Small intestine (tissue), 7 donors: Measurements from ENCODE around the gene C2orf92. TPM values are rescaled to one million over a fixed set of nuclear protein-coding genes. Genes with fewer than 3 reads are reported as not detected.

ENCODE experiments used
- DNase-seq, 2 donors: peaks; one replicate each; pipeline versions ENCODE4 v3.0.0 to v3.0.0-alpha.2; 2013
- FAIRE-seq: peaks from 2 replicates; lab custom pipeline; 2012; peaks lifted over from hg19 to GRCh38; lab: Jason Lieb, UNC
- H3K27ac ChIP-seq, 3 donors: one replicate each; pipeline ENCODE4 v1.5.1; 2013; ENCODE audit warnings: low read length in 2 of 3, mild to moderate bottlenecking in 2 of 3, control low read depth in 1 of 3, inconsistent platforms in 1 of 3, low read depth in 1 of 3, moderate library complexity in 1 of 3
- H3K27me3 ChIP-seq, 3 donors: one replicate each; pipeline ENCODE4 v1.6.1; 2013; ENCODE audit warnings: low read length in 3 of 3, inconsistent platforms in 1 of 3; ENCODE audit not compliant: control insufficient read depth in 3 of 3, insufficient read depth in 3 of 3
- H3K36me3 ChIP-seq, 3 donors: one replicate each; pipeline ENCODE4 v1.6.1; 2013; ENCODE audit warnings: low read length in 3 of 3, inconsistent platforms in 1 of 3, low read depth in 1 of 3, mild to moderate bottlenecking in 1 of 3, moderate library complexity in 1 of 3; ENCODE audit not compliant: control insufficient read depth in 3 of 3, insufficient read depth in 2 of 3
- H3K4me1 ChIP-seq, 3 donors: one replicate each; pipeline ENCODE4 v1.6.1; 2013; ENCODE audit warnings: low read length in 2 of 3, inconsistent platforms in 1 of 3, low read depth in 1 of 3, mild to moderate bottlenecking in 1 of 3, moderate library complexity in 1 of 3; ENCODE audit not compliant: control insufficient read depth in 3 of 3, insufficient read depth in 2 of 3
- H3K4me3 ChIP-seq, 3 donors: one replicate each; pipeline ENCODE4 v1.5.1; 2013; ENCODE audit warnings: low read length in 3 of 3, control low read depth in 1 of 3, inconsistent platforms in 1 of 3, low read depth in 1 of 3, mild to moderate bottlenecking in 1 of 3, moderate library complexity in 1 of 3
- H3K9me3 ChIP-seq, 2 donors: one replicate each; pipeline ENCODE4 v1.6.1; 2013; ENCODE audit warnings: low read depth in 1 of 2, low read length in 1 of 2; ENCODE audit not compliant: control insufficient read depth in 2 of 2, insufficient read depth in 1 of 2
- WGBS, 3 donors: extraction: QIAGEN DNeasy Blood & Tissue Kit; methylation state at CpG; one replicate each; pipeline ENCODE4 v1.1.7; 2013; 5-methylcytosine and 5-hydroxymethylcytosine counted together
- polyA plus RNA-seq, 4 donors: library from polyadenylated mRNA; stranded (reverse) in 3 of 4; unstranded in 1 of 4; fragments of 200-250 nt in 3 of 4; fragments of 120-200 nt in 1 of 4; gene quantifications; one replicate each; pipeline versions ENCODE4 v1.2.1 to v1.2.3, GENCODE V29; 2013
- donor health status: healthy with polysubstance abuse.
- donor health status: control.
- donor health status: control.
- donor health status: Bipolar disorder and iron deficiency.
- donor health status: healthy.

Gene C2orf92
- polyA plus RNA-seq, 4 donors = 1.4 to 16.7 (median 11.1) TPM

GRCh38 chr2:97645695-97646629, 23.6 kb upstream of the C2orf92 start, which contains the start of gene COX5B:
Gene COX5B, plus strand, starts transcription at chr2:97646062. Its CDS starts 25 bp downstream, at chr2:97646087.
- DNase-seq = peak; percentile 99
- Histone ChIP-seq H3K36me3 (peaks cover 8 to 14% (median 14%) of the 10 kb centered on the region in 3 donors), H3K27ac (peak within 1 kb of the TSS; percentile 85 to 98 (median 95)), H3K4me1 (peaks cover 3 to 10% (median 8%) of the 10 kb centered on the region in 3 donors), H3K27me3 (no peaks in the 10 kb centered on the region), H3K4me3 (peak within 1 kb of the TSS; percentile 73 to 99 (median 80)), H3K9me3 (no peaks in the 10 kb centered on the region)
- FAIRE-seq = no peak
- WGBS, 3 donors = 0 to 1% (median 0%) methylated on average over 61 to 63 of the region's 63 CpGs

- Histone ChIP-seq H3K4me1 (peaks cover 3 to 10% (median 8%) of the 10 kb centered on the region in 3 donors), H3K4me3 (peak overlapping the region; percentile 73 to 99 (median 80)), H3K27ac (peak overlapping the region in 1 of 3 donors; percentile 14), H3K27me3 (no peaks in the 10 kb centered on the region), H3K36me3 (peaks cover 8 to 14% (median 14%) of the 10 kb centered on the region in 3 donors), H3K9me3 (no peaks in the 10 kb centered on the region)
- DNase-seq (no peak), FAIRE-seq (no peak)
- 23 to 75% (median 51%) methylated on average over 4 of the region's 4 CpGs for WGBS, 3 donors
These were observed 22.5 kb upstream of the C2orf92 start for GRCh38 chr2:97646977-97647376.

- Histone ChIP-seq H3K9me3 (peaks cover 0 to 27% of the 10 kb centered on the region in 2 donors), H3K27me3 (no peaks in the 10 kb centered on the region), H3K4me3 (no peak overlapping the region), H3K27ac (no peak overlapping the region), H3K4me1 (peaks cover 0 to 7% (median 3%) of the 10 kb centered on the region in 3 donors), H3K36me3 (peaks cover 8 to 30% (median 17%) of the 10 kb centered on the region in 3 donors)
- DNase-seq (no peak), FAIRE-seq (no peak)
- WGBS, 3 donors = 79 to 86% (median 82%) methylated on average over 4 of the region's 4 CpGs
These were observed 18.4 kb upstream of the C2orf92 start for GRCh38 chr2:97651114-97651513.

- Histone ChIP-seq H3K36me3 (peaks cover 3 to 44% (median 6%) of the 10 kb centered on the region in 3 donors), H3K9me3 (peaks cover 0 to 27% of the 10 kb centered on the region in 2 donors), H3K4me1 (peaks cover 0 to 3% (median 2%) of the 10 kb centered on the region in 3 donors), H3K4me3 (no peak overlapping the region), H3K27ac (no peak overlapping the region), H3K27me3 (no peaks in the 10 kb centered on the region)
- WGBS, 3 donors = 74 to 85% (median 80%) methylated on average over 2 of the region's 2 CpGs
- peak in 1 of 2 donors; percentile 19 for DNase-seq
- FAIRE-seq = no peak
These were observed 16.0 kb upstream of the C2orf92 start for GRCh38 chr2:97653473-97653872.

- DNase-seq (no peak), FAIRE-seq (no peak)
- Histone ChIP-seq H3K27me3 (no peaks in the 10 kb centered on the region), H3K4me3 (no peak overlapping the region), H3K9me3 (peaks cover 0 to 27% of the 10 kb centered on the region in 2 donors), H3K27ac (no peak overlapping the region), H3K4me1 (peaks cover 0 to 3% (median 2%) of the 10 kb centered on the region in 3 donors), H3K36me3 (peaks cover 2 to 48% (median 5%) of the 10 kb centered on the region in 3 donors)
- WGBS, 3 donors = 100% methylated on average over 1 of the region's 1 CpG
These were observed 15.6 kb upstream of the C2orf92 start for GRCh38 chr2:97653874-97654273.

GRCh38 chr2:97654309-97654708, 15.2 kb upstream of the C2orf92 start:
- peaks cover 0 to 49% (median 6%) of the 10 kb centered on the region in 3 donors for H3K36me3 ChIP-seq
- 89 to 95% (median 90%) methylated on average over 5 of the region's 5 CpGs for WGBS, 3 donors

GRCh38 chr2:97654791-97655190, 14.7 kb upstream of the C2orf92 start:
- Histone ChIP-seq H3K4me1 (peaks cover 0 to 2% (median 1%) of the 10 kb centered on the region in 3 donors), H3K4me3 (no peak overlapping the region), H3K36me3 (peaks cover 0 to 52% (median 5%) of the 10 kb centered on the region in 3 donors), H3K27ac (no peak overlapping the region), H3K27me3 (no peaks in the 10 kb centered on the region), H3K9me3 (peaks cover 0 to 27% of the 10 kb centered on the region in 2 donors)
- no peak for DNase-seq
- 84 to 100% (median 91%) methylated on average over 2 of the region's 2 CpGs for WGBS, 3 donors
- no peak for FAIRE-seq

More at GRCh38 chr2:97654309-97654708, 15.2 kb upstream of the C2orf92 start:
- DNase-seq = no peak
- no peak overlapping the region for H3K4me3 ChIP-seq
- peaks cover 0 to 27% of the 10 kb centered on the region in 2 donors for H3K9me3 ChIP-seq
- no peak for FAIRE-seq
- peaks cover 0 to 3% (median 2%) of the 10 kb centered on the region in 3 donors for H3K4me1 ChIP-seq
- no peak overlapping the region for H3K27ac ChIP-seq
- H3K27me3 ChIP-seq = no peaks in the 10 kb centered on the region

GRCh38 chr2:97656129-97656755, 13.3 kb upstream of the C2orf92 start:
- 96 to 98% (median 97%) methylated on average over 7 of the region's 7 CpGs for WGBS, 3 donors
- H3K36me3 ChIP-seq = peaks cover 0 to 67% (median 5%) of the 10 kb centered on the region in 3 donors

More at GRCh38 chr2:97656129-97656755, 13.3 kb upstream of the C2orf92 start:
- FAIRE-seq (no peak), DNase-seq (no peak)
- H3K27me3 ChIP-seq = no peaks in the 10 kb centered on the region
- no peaks in the 10 kb centered on the region for H3K4me1 ChIP-seq
- H3K27ac ChIP-seq = no peak overlapping the region
- H3K9me3 ChIP-seq = peaks cover 0 to 27% of the 10 kb centered on the region in 2 donors
- H3K4me3 ChIP-seq = no peak overlapping the region
